NCI-H1436 (cell line): ENCODE data around the gene ERBB4.
A peak's percentile ranks its signal among the peaks of the same experiment; 100 is the strongest.

Experiments
- DNase-seq: peaks from one replicate; lab custom pipeline; 2025; lab: John Stamatoyannopoulos, UW

The ERBB4 gene

DNA sequence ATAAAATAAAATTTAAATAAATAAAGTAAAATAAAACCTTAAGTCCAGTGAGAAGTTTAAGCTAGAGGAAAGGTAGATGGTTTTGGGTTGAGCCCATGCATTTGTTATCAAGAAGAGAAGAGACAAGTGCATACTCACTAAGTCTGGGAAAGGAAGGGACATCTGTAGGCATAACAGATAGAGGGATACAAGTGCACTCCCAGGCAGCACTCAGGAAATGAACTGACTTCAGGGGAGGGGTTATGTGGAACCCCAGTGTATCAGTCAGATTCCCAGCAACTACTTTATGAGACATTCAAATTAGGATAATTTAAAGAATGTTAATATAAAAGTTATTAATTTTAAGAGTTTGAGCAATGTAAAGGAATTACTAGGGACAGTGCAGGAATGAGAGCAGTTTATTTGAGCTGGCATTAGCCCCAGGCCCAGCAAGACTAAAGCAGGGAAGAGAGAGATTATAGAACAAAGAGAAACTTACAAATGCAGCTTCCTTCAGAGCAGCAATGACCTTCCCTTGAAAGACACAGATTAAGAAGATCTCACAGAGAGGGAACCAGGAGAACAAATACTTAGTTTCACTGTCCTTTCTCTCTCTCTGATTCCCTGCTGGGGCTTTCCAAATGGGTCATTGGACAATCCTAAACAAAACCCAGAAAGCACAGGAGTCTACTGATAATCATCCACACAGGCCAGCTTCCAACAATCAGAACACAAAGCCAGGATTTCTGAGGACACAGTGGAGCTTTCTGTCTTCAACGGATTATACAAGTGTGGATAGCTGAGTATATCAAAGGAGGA lies 109.7 kb downstream of the ERBB4 start:
- DNase-seq: no peak

DNA sequence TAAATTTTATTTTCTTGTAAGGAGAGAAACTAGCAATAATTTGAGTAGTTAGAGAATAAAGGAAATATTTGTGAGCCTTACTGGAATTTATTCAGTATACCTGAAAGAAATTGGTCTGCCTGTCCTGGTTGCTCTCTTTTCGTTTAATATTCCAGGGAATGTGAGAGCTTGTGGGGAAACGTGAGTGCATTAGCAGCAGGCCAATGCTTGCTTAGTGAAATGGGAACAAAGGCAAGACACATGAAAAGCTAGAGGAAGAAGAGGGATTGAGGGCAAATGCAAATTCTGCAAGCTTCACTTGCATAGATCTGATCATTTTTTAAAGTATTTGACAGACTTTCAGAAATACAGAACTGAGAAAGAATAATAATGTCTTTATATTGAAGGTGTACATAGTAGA lies 111.0 kb downstream of the ERBB4 start:
- no peak for DNase-seq

GRCh38 chr2:212426637-212427412 lies 111.8 kb downstream of the ERBB4 start:
- peak; percentile 4 for DNase-seq

- DNase-seq: no peak
Observed at GRCh38 chr2:212424082-212424481, 114.5 kb downstream of the ERBB4 start.

- no peak for DNase-seq
Observed at GRCh38 chr2:212423089-212423488, 115.5 kb downstream of the ERBB4 start.

GRCh38 chr2:212421556-212422334 lies 116.9 kb downstream of the ERBB4 start:
- DNase-seq: no peak

GRCh38 chr2:212416086-212416485 lies 122.5 kb downstream of the ERBB4 start:
- no peak for DNase-seq

DNA sequence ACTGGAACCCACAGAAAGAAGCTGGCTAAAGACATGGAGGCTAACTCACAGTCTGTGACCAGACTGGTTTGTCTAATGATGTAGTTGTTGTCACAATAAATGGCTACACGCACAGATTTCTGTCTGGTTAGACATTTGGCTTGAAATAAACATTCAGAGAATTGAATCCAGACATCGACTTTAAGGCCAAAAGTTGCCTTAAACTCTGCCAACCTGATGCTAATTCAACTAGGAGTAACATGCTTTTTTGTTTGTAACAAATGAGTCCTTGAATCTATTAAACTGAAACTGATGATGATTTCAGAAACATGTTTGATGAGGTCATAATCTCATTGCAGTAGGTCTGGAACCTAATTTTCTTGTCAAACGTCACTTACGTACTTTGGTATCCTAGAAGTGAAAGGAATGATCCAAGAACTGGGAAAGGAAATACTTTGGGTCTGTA lies 123.8 kb downstream of the ERBB4 start:
- no peak for DNase-seq

- DNase-seq: no peak
Observed at GRCh38 chr2:212409560-212409959, 129.0 kb downstream of the ERBB4 start.

DNA sequence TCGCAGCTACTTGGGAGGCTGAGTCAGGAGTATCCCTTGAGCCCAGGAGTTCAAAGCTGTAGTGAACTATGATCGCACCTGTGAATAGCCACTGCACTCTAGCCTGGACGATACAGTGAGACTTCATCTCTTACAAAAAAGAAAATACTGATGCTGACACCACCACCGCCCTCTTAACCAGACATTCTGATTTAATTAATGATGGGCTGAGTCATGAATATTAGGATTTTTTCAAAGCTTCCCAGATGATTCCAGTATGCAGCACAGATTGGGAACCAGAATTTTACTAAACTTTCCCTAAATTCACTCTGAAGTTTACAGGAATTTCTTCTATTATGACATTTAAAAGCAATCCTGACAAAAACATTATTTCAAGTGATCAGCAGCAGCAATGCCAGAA lies 130.1 kb downstream of the ERBB4 start:
- DNase-seq: no peak

GRCh38 chr2:212406716-212407115 lies 131.9 kb downstream of the ERBB4 start:
- DNase-seq: no peak

DNA sequence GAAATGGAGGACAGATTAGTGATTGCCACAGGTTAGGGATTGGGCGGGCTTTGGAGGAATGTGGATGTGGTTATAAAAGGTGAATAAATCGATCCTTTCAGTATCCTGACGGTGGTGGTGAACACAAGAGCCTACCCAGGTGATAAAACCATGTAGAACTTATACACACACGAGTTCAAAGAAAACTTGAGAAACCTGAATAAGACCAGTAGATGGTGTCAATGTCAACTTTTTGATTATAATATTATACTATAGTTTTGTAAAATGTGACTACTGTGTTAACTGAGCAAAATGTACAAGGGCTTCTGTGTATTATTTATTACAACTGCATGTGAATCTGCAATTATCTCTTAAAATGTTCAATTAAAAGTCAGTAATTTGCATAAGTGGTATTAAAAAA lies 136.3 kb downstream of the ERBB4 start:
- DNase-seq: no peak

DNA sequence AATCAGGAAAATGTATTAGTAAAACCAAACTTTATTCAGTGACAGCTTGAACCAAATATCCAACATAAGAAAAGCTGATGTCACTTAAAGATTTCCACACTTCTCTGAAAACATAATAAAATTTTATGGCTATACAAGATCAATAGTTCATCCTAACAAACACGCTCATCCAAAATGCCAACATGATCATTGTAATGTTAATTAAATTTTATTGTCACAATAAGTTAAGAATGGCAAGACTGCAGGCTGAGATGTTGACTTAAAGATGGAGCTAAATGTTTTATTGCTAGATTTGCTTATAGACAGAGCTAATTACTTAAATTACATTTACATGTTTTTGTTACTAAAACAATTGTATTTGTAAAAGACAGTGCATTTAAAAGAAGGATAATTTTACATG lies 140.3 kb downstream of the ERBB4 start:
- DNase-seq: no peak

DNA sequence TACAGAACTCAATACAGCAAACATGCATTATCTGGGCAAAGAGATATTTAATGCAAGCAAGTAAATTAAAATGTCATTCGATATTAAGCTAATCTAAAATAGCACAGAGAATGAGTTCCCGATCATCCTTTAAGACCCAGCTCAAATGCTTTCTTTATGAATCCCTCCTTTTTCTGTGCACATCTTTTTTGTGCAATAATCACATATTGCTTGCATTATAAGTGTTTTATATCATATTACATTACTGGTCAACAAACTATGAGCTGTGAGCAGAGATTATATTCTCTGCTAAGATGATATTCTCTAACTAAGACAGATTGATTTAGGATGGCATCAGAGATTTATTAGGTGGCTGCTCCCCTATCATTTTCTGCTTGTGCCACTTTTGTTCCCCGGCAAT lies 146.1 kb downstream of the ERBB4 start:
- no peak for DNase-seq

DNA sequence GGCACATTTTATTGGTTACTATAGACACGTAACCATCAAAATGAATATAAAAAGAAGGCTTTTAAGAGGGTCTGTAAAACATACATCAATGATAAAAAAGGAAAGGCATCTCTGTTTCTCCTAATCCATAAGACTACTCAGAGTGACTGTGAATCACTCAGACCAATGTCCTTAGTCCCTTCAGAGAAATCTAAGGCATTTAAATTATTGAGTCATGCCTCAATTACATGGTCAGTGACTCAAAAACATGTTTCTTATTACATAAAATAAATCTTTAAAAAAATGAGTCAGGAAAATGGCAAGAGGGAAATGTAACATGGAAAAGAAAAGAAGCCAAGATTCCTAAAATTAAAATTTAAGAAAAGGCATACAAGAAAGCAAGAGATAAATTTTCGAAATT lies 146.6 kb downstream of the ERBB4 start:
- no peak for DNase-seq

GRCh38 chr2:212387146-212387545 lies 151.5 kb downstream of the ERBB4 start:
- DNase-seq: no peak

DNA sequence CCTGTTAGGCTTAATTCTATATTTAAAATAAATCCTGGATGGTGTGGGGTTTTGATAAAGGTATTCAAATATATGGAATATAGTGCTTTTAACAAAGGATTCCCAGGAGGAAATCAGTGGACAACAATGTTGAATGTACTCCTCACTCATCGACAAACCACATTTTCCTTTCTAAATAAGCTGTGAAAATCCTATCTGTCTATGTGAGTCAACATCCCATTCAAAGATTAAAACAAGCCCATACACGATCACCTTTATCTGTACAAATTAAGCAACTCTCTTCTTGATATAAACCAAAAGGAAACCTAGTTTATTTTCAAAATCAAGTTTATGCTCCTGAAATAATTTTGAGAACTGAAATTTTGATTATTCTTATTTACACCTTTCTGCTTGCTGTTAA lies 153.4 kb downstream of the ERBB4 start:
- DNase-seq: no peak

GRCh38 chr2:212384027-212384426 lies 154.6 kb downstream of the ERBB4 start:
- no peak for DNase-seq

GRCh38 chr2:212381428-212382102 lies 157.0 kb downstream of the ERBB4 start:
- DNase-seq: no peak

GRCh38 chr2:212379103-212379502 lies 159.5 kb downstream of the ERBB4 start:
- DNase-seq: no peak

DNA sequence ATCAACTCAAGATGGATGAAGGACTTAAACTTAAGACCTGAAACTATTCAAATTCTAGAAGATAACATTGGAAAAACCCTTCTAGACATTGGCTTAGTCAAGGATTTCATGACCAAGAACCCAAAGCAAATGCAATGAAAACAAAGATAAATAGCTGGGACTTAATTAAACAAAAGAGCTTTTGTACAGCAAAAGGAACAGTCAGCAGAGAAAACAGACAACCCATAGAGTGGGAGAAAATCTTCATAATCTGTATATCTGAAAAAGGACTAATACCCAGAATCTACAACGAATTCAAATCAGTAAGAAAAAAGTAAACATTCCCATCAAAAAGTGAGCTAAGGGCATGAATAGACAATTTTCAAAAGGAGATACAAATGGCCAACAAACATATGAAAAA lies 171.2 kb downstream of the ERBB4 start:
- DNase-seq: no peak
